NCI-H748 (cell line): ENCODE results near the gene MGAT4C.
A peak's percentile ranks its signal among the peaks of the same experiment; 100 is the strongest.
"Not testable (repeated sequence)": the region's sequence is repeated elsewhere in the genome, so short reads cannot be mapped to it uniquely, and the experiment has no call there.

Source experiments
- DNase-seq: peaks from one replicate; lab custom pipeline; 2025; ENCODE audit not compliant: unreplicated experiment; lab: John Stamatoyannopoulos, UW

The MGAT4C gene

DNA sequence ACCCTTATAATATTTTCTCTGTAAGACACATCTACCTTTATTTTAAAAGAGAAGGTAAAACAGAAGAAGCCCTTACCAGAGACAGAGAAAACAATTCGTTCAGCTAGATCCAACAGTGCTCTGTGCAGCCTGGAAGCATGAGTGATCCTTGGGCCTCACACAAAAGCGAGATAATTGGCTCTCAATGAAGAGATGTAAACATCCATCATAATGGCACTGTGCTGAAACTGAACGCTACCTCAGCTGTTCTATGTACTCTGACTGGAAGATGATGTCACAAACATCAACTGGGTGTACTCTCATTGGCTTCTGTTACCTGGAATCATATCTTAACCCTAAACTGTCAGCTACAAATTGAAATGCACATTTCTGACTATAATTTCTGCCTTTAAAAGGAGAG, at the start of gene MGAT4C:
Gene MGAT4C (minus strand): TSS at position 229 of the 400 bp plus-strand sequence.
- DNase-seq: peak; percentile 99

DNA sequence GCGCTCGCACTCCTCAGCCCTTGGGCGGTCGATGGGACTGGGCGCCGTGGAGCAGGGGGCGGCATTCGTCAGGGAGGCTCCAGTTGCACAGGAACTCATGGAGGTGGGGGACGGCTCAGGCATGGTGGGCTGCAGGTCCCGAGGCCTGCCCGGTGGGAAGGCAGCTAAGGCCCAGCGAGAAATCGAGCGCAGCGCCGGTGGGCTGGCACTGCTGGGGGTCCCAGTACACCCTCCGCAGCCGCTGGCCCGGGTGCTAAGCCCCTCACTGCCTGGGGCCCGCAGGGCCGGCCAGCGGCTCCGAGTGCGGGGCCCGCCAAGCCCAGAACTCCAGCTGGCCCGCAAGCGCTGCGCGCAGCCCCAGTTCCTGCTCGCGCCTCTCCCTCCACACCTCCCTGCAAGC, 40.2 kb upstream of the MGAT4C start:
- not testable (repeated sequence) for DNase-seq

DNA sequence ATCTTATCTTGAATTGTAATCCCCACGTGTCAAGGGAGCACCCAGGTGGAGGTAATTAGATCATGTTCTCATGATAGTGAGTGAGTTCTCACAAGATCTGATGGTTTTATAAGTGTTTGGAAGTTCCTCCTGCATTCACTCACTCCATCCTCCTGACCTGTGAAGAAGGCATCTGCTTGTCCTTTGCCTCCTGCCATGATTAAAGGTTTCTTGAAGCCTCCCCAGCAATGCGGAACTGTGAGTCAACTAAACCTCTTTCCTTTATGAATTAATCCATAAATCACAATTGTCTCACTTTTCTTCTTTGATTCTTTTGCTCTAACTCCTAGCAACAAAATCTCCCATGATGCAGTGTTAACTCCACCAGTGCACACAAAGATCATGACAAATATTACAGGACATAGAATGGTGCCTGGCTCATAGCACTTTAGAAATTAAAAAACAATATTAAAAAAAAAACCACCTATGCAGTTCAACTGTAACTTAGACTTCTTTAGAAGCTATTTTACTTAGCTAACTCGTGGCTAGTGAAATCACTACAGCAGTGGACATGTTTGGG, 37.6 kb upstream of the MGAT4C start:
- DNase-seq: no peak

DNA sequence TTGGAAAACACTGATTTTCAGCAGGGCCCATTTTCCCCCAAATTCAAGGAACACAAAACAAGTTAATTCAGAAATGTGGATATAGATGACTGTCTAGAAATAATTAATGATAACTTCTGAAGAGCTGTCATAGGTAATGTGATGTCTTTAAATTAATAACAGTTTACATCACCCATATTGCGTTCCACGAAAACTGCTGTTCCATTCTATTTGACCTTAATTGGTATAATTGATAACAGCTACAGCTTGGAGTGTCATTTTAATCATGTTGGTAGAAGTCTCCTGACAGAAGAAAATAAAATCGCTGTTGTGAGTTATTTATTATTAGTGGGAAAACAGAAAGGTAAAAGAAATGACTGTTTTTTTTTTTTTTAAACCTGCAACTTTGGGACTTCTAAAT, 36.3 kb upstream of the MGAT4C start:
- no peak for DNase-seq

DNA sequence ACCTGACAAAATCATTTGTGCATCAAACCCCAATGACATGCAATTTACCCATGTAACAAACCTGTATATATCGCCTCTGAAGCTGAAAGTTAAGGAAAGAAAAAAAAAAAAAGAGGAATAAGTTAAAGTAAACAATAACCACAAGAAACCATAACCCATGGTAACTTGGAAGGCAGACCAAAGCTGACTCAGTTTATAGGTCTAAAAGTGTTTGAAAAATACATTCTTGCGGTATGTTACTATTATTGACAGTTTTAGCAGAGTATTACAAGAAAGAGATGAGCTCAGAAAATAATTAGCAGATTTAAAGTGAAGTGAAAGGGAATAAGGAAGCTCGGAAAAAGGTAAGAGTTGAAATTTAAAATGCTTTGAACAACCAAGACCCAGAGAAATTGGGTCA, 34.4 kb upstream of the MGAT4C start:
- no peak for DNase-seq

DNA sequence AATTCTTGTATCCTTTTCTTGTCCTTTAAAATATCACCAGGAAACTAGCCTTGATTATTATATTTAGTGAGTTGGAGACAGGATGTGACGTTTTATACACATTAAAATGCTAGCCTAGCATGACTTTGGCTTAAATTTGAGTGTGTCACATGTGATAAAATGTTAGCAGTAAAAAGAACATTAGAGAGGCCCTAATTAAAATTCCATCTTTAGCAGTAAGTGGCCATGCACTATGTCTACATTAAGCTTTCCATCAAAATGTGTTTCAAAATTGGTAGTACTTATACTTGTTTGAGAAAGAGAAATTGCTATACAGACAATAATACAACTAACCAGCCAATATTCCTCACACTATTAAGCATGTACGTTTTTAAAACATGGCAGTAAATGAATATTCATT, 29.9 kb upstream of the MGAT4C start:
- DNase-seq: no peak

DNA sequence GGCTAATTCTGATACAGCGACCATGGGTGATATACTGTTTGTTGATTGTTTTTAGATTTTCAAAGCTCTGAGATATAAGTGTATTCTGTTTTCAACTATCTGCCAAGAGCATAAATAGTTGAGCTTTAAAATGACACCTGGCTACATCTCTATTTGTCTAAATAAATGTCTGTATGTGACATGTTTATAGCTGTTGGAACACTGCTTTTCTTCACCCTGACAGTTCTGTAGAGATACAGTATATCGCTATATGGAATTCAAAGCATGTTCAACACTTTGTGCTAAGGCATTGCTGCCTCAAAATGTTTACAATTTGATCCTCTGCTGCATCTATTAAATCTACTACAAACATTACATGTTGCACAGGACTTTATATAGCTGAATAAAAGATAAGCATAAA, 27.4 kb upstream of the MGAT4C start:
- no peak for DNase-seq

DNA sequence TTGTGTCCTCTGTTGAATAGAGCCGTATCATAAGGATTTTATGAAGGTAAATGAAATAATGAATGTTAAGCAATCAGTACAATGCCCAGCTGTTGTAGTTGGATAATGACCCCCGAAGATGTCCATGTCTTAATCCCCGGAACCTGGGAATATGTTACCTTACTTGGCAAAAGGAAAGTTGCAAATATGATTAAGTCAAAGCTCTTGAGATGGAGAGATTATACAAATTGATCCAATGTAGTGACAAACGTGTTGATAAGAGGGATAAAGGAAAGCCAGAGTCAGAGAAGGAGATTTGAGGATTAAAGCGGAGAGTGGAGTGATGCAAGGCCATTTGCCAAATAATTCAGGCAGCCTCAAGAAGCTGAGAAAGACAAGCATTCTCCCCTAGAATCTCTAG, 19.2 kb upstream of the MGAT4C start:
- DNase-seq: no peak

DNA sequence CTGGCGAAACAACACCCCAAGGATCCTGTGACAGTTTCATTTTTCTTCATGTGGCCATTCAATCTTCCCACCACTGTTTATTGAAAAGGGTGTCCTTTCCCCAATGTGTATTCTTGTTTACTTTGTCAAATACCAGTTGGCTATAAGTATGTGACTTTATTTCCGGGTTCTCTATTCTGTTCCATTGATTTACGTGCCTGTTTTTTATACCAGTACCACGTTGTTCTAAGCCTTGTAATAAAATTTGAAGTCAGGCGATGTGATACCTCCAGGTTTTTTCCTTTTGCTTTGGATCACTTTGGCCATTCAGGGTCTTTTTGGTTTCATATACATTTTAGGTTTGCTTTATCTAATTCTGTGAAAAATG, 9.1 kb upstream of the MGAT4C start:
- DNase-seq: no peak

DNA sequence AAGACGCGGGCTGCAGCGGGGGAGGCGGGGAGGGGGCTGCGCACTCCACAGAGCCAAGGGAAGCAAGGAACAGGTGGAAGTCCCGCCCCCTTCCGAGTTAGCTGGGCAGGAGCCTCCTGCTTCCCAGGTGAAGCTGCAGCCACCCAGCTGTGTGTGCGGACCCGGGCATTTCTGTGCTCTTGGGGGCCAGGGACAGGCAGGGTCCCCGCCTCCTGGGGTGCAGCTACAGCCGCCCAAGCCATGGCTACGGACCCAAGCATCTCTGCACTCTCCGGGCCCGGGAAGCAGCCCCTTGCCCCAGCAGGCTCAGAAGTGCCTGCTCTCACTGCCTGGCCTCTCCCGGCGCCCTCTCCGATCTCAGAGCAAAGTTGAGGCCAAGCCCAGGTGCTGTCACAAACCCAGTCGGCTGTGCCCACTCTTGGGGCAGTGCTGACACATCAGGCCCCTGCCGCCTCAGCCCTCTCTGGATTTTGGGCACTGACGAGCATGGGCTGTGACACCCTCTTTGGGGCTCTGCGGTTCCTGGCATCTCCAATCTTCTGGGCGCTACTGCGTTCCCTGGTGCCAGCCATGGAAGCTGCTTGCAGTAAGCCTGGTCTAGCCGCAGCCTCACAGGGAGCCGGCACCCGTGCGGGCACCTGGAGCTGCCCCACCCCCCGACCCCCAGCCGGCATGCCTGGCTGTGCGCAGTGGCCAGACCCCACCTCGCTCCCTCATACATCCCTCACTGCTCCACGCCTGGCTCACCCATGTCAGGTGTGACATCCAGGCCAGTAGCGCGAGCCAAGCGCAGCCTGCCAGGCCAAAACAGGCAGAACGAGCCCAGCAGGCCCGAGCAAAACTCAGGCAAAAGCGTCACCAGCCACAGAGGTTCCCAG, 8.5 kb upstream of the MGAT4C start:
- peak; percentile 85 for DNase-seq

DNA sequence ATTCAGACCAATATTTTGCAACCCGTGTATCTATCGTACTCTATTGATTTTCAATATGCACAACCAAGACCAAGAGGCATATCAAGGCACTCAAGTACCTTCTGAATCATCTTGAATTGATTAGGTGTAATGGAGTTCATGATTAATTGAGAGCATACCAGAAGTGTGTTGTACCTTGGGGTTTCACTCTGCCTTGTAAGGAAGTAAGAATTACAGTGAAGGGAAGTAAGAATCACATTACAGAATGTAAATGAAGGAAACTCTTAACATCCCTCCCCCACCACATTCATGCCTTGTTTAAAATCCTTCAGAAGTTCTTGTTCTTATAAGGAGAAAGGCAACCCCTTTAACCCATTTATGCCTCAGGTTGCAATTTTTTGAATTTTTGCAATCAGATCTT, 5.4 kb upstream of the MGAT4C start:
- no peak for DNase-seq

DNA sequence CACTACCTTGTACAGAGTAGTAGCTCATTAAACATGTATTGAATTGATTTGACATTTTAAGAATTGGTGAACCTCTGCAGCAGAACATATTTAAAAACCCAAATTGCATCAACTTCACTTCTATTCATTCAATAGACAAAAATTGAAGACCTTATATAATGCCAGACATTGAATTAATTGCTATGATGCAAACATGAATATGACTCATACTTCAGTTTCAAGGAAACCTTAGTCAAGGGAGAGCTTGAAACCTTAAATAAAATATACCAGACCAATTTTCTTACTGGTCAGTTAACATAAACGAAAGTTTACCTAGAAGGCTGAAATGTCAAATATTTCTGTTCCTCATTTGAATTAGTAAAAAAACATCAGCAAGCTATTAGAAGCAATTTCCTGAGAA, 5.0 kb upstream of the MGAT4C start:
- DNase-seq: no peak

DNA sequence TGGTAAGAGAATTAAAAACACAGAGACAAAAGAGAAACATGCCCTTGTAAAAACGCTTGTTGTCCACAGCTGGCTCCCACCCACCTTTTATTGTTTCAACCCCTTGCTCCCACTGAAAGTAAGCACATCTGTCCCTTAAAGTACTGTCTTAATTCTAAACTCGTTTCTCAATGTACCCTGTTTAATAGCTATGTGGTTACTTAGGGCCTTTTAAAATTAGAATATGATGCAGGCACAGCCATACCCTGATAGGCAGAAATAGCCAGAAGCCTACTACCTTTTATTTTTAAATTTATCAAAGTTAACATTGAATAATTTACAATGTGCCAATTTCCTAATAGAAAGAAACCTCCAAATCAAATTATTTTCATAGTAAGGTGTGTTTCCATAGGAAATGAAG, 4.0 kb upstream of the MGAT4C start:
- no peak for DNase-seq

DNA sequence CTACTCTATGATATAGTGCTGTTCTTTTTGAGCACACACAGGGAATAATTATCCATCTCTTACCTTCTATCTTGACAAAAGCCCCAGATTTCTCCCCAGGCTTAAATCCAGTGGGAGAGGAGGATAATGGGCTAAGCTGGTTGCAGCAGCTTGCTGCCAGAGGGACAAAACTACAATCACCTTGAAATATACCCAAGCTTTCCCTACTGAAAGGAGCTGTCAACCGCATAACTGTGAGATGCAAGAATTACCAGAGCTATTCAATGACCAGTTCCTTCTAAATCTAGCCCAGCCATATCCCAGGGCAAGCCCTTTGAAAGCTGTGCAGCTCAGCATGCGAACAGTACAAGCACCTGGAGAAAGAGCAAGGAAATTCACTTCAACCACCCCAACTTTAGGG, 943 bp upstream of the MGAT4C start:
- DNase-seq: no peak

DNA sequence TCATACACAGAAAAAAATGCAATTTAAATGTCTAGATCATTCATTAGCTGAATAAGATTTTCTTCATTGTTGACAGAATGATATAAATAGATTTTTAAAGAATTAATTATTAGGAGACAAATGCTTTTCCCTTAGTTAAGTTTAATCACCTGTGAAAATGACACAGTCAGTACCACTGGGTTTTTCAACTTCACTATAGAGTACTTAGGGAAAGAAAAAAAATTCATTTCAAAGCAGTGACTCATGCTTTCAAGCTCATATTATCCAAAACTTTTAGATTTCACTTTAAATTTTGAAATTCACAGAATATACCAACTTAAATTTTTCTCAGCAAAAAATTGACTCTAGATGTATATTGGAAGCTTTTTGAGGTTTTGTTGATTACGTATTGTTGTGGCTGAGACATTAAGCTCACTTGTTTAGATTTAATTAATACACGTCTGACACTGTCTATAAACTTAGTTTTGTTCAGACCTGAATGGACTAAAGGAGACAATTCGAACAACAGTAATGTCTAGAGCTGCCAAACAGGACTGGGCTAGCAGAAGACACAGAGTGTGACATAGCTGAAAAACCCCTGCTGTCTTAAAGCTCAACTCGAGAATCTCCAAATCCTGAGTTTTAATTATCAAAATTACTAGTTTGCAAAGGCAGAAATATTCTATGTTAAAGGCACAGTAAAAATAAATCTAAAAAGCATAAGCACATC, 1.6 kb downstream of the MGAT4C start:
- peak; percentile 14 for DNase-seq

DNA sequence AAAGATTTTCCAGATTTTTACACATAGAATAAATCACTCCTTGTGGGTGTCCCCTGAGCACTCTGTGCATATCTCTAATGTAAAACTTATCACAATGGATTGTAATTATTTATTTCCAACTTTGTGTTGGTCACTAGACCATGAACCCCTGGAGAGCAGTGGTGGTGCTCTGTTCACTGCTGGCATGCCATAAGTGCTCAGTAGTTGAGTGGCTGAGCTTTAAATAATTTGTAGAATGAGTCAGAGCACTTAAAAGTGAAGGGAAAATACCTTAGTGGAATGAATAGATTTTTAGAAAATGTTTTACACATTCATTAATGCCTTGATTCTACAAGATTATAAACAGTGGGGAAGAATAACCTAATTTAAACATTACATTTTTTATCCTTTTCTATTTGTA, 6.3 kb downstream of the MGAT4C start:
- no peak for DNase-seq

DNA sequence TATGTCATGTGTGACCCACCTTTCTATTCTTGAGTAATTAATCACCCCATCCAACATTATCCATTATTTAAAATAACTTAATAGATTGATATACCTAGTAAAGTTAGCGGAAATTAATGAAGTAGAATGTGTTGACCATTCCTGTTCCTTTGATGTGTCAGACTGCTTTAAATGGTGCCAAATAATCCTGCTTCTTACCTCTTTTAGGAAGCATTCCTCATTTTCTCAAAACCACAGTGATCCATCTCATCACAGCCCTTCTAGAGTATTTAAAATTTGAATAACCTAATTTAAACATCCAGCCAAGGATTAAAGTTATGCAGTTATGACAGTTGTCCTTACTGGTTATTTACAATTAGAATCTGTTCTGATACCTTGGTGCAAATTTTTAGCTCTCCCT, 6.9 kb downstream of the MGAT4C start:
- no peak for DNase-seq

DNA sequence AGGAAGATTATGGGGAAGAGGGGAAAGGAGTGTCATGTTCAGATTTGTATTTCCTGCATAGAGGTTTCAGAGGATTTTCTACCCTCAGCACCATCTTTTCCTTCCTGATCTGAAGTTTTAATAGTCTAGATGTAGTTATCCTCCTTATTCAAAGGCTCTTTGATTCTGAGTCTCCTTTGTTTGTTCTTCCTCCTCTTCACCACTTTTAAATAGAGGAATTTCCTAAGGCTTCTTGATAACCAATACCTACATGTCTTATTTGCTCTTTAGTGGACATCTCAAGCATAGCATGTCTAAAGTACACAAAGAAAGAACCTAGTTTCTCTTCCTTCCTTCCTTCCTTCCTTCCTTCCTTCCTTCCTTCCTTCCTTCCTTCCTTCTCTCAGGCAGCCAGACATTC, 8.3 kb downstream of the MGAT4C start:
- no peak for DNase-seq

DNA sequence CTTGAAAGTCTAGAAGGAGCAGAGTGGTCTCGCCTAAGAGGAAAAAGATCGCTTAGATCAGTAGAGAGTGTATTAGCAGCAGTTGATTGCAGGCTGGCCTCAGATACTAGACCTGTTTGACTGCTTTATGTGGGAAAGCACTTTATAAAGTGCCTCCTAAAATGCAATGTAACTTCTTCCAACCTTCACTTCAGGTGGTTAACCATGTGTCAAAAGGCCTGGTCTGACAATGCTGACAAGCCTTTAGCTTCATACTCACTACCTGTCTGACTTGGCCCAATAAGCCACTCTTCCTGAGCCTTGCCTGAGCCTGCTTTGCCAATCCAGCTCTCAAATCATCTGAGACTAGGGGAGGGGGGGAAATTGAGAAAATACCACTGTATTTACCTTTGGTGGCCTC, 14.6 kb downstream of the MGAT4C start:
- no peak for DNase-seq

DNA sequence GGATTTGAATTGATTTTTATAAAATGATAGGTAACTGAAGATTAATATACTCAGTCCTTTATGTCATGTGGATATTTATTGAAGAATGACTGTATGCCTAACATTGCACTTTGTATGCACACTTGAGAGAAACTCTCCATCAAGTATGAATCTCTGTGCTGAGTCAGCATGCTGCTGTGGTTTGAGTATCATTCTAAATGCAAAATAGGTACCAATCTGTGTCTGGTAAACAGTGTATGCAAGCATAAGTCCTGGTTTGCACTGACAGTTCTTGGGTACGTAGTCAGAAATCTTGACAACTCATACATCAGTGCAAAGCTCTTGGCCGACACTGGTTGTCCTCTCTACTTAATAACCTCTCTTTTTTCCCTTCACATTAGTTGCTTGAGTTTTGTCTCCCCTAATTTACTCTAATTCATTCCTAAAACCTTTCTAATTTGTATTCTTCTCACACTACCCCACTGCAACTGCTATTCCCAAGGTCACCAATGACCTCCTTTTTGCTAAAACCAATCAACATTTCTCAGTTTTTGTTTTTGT, 21.8 kb downstream of the MGAT4C start:
- no peak for DNase-seq

DNA sequence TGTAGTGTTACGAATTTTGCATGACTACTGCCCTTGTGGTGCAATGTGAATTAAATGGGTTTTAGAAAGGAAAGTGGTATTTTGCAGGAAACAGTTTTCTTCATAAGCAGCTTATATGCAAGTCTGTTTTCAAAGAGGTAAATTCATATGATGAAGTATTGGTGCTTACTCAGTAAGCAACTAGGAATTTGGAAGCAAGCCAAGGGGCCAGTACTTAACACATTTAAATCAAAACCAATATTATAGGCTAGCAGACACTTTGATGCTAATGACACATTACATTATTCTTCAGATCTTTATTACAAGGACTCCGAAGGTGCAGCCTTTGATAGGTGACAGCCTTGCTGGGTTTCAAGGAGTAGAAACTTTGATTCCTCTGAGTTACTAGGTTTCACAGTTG, 23.1 kb downstream of the MGAT4C start:
- peak; percentile 62 for DNase-seq

DNA sequence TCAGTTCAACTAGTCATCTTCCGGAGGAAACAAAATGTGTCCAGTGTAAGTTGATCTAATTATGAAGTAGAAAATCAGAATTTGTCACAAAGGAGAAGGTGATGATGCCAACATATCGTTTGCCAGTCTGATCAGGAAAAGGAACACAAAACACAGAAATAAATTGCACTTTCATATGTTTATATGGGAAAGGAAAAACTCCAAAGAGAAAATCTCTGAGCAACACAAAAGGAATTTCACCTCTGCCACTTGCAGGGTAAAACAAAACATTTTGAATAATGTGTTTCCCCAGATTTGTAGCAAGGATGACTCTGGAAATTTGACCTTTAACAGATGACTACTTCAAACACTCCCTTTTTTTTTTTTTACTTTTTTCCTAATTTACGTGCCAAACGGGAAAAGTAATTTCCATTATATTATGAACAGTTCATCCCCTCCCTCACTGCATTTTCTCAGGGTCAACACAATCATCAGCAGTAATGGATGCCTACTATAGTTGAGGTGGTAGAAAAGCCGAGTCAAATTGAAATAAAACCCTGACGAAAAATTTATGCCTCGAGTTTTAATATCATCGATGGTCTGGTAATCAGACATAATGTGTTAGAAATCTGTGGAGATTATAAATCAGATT, 25.6 kb downstream of the MGAT4C start:
- DNase-seq: no peak
